CD4-positive, alpha-beta T cell treated with Interleukin-6 at 100 ng/mL for 8 hours (primary cell): Measurements from ENCODE around the gene SHISA5.
A peak's percentile ranks its signal among the peaks of the same experiment; 100 is the strongest.

Experiments
- DNase-seq: peaks from one replicate; pipeline ENCODE4 v3.0.0-alpha.2; 2020; ENCODE audit warnings: mixed read lengths, low spot score

Gene SHISA5

DNA sequence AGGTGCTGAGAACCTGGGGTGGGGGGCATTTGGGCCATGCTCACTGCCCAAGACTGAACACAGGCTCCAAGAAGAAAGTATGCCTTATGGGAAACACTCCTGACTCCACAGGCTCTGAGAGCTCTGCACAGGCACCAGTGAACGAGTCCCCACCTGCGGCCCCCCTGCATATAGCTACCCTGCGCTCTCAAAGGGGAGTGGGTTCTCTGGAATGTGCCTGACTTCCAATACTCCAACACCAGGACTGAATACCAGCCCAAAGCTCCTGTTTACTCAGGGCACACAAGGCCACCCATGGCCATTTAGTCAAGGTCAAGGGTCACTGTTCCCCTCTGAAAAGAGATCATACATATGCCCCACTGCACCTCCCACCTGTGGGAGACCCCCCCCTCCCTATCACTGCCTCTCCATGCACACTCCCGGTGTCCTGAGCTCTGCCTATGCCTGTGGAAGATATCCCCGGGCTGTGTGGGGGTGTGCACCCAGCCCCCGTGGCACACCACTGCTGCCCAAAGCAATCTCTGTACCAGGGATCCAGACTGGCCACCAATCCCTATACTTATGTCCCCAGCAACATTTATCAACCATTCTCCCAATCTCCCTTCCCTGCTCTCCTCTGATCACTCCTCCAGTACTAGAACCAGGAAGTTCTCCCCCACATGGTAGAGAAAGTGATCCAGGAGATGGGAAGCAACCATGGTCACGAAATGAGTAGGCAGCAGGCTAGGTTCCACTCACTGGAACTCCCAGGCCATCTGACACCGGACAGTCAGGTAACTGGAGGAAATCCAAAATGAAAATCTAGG lies 72.5 kb downstream of the SHISA5 start:
- no peak for DNase-seq

DNA sequence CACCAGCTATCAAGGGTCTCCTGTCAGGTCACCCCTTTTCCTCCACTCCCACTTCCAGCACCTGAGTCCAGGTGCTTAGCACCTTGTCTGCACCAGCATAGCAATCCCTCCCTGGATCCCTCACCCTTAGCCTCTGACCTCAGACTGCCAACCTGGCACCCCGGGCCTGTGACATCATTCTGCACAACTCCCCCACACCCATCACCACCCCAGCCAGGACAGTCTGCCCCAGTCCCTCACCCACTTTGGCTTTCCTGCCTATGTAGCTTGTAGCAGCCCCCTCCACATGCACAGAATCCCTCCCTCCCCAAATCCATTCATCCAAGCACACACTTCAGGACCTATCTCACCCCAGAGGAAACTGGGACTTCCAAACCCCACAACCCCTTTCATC lies 73.3 kb downstream of the SHISA5 start:
- DNase-seq, result no peak

DNA sequence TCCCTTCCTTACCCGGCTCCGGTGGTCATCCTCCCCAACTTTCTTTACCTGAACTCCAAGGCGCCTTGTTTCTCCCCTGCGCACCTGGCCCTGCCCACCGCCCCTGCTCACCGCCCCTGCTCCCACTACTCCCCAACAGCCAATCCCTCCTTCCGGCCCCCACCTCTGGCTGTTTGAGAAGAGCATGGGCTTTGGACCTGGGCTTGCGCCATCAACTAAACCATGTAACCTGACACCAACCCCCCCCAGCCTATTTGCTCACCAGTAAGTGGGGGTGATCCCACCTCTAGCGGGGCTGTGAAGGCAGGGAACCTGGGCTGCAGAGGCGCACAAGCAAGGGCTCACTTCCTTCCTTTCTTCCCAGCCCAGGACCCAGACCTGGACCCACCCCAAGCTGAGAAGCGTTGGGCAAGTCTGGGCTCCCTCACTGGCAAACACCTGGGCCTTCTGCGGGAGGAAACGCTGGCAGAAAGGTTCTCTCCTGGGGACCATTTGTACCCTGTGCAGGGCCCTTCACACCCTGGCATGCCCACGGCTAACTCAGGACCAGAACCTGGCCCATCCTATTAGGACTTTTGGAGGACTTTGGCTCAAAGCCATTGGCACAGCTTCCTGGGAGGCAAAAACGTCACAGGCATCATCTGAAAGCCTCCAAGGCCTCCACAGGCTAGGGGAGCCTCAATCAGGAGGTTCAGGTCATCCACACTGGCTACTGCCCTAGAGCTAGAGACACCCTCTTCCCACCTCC lies 73.8 kb downstream of the SHISA5 start, which contains the start of gene PLXNB1:
Gene PLXNB1 (minus strand): TSS at position 127 of the 748 bp plus-strand sequence. CDS start 5,475 bp downstream, outside the sequence.
- DNase-seq, result no peak

DNA sequence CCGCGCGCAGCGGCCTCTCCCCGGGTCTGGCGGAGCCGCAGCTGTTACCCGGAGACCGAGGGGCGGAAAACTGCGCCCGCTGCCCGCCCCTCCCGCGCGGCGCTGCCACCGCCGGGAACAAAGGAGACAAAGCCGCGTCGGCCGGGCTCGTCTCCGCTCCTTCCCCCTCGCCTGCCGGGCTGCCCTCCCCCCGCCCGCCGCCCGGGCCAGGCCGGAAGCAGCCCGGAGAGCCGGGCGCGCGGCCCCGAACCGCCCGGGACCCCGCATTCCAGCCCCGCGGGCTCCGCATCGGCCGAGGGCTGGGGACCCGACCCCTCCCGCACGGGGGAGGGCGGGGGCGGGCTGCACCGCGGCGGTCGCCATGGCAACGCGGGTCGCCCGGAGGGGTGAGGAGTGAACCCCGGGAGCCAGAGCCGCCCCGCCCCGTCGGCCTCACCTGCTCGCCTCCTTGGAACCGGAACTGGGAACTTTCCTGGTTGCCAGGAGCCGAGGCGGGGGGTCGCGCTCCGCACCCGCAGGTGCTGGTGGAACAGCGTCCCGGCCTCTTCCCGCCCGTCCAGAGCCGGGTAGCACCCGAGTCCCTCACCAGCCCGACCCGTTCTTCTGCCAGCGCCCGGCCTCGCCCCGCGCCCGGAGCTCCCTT lies 74.5 kb downstream of the SHISA5 start:
- DNase-seq, result peak; percentile 46

DNA sequence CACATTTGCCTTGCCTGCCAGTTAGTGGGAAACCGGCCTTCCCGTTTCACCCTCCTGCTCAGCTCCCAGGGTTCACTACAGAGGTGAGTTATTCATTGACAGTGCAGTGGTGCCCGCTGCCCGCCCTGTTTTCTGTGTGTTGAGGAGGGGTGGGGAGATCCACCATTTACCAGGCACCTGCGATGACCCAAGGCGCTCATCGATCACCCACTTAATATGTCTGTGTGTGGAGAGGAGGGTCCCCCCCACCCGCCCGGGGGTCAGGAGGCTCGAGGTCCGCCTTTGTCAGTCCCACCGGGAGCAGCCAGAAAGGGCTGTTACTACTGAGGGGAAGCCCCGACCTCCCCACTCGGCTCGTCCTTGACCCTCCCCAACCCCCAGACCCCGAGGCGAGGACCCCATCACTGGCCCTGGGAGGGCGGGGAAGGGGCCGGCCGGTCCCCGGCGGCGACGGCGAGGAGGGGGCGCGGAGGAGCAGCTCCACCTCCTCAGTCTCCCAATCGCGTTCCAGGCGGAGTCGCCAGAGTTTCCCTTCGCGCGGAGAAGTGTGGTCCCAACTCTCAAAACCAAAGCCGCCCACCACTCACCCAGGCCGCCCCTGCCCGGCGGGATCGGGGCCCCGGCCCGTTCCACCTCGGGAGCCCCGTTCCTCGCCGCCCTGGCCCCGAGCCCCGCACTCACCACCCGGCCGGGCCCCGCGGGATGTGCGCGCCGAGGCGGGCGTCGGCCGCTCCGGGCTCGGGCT lies 75.2 kb downstream of the SHISA5 start:
- no peak for DNase-seq

DNA sequence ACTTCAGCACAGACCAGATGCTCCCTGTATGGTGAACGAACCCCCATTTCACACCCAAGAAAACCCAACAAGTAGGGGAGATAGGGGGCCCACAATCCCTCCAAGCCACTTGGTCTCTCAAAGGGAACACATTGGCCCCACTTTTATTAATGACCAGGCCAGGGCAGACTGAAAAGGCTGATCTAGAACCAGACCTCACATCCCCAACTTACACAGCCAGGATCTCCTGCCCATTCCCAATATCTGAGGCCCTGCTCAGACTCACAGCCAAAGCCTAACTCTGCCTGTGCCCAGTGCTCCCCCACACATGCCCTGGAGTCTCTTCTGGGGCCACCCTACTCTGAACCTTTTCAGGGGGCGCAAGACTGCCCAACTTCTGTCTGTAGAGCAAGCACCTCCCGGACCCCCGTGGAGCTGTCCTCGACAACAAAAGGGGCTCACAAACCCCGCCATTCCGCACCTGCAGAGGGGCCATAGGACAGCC lies 75.8 kb downstream of the SHISA5 start:
- DNase-seq, result no peak

DNA sequence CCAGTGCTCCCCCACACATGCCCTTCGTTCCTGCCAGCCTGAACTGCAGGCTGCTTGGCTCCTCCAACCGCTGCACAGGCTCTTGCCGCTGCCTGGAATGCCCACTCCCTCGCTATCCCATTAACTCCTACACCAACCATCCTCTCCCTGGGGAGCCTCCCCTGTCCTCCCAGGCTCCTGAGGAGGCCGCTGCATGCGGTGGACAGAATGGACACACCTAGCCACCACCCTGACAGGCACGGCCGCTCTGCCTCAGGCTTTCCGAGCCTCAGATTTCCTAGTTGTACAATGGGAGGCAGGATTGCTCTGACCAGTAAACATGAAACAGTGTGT lies 76.4 kb downstream of the SHISA5 start:
- DNase-seq, result no peak

DNA sequence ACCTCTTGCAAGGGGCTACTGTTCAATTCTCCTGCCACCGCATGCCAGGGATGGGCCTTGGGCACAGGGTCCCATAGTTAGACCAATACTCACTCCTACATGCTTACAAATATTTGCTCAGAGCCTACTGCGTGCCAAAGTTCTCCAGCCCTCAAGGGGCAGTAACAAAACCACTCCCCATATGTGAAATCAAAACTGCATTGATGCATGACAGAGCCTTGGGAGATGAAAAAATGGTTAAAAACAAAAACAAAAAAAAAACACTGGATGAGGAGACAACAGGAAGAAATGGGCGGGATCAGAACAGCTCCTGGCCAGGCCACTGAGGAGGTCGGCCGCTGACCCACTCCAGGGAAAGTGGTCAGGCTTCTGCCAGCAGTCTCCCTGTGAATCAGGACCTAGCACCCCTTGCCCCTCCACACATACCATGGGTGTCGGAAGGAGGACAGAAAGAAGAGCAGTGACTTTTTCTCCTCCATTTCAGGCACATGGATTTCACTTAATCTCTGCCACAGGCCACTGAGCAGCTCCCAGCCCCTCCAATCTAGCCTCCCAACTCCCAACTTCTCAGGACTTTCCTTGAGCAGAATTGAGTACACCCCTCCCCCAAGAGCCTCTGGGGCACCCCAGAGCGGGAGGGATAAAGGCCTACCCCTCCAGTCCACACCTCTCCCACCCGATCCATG lies 76.9 kb downstream of the SHISA5 start:
- no peak for DNase-seq

DNA sequence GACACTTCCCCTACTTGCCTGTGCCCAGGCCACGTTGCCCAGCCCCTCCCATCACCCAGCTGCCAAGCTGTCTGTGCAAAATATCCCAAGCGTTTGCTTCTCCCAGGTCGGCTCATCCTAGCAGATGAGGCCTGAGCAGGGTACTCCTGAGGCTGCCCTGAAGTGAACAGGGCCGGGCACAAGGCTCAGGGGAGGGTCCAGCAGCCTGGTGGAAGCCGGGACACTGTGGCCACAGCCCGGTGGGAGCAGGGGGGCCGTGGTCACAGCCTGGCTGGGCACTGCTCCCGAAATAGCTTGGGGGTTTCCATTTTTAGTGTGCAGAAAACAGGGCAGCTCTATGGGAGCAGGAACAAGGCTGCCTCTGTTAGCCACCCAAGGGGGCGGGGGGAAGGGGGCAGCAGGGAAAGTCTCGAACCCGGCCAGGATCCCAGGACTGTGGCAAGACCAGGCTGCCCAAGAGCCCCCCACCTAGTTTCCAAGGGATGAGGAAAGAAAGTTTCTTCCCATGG lies 77.5 kb downstream of the SHISA5 start:
- DNase-seq, result no peak

DNA sequence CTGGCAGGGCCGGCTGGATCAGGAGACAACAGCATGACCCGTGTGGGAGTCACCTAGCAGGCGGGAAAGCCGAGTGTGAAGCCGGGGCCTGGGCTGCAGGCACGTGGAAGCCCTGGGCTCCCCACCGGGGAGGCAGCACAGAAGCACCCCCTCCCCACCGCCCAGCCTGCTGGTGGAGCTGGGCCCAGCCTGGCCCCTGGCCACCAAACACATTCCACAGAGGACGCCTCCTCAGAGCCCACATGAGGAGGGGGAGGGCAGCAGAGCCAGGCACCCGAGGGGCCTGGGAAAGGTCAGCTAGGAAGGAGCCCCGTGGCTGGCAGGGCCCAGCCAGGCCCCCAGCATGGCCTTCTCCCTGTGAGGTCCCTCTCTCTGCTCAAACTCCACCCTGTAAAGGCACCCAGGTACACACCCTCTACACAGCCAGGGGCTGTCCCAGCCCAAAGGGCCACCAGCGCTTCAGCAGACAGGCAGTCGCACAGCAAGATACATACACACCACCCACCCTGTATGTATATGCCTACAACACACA lies 78.6 kb downstream of the SHISA5 start:
- DNase-seq, result no peak

DNA sequence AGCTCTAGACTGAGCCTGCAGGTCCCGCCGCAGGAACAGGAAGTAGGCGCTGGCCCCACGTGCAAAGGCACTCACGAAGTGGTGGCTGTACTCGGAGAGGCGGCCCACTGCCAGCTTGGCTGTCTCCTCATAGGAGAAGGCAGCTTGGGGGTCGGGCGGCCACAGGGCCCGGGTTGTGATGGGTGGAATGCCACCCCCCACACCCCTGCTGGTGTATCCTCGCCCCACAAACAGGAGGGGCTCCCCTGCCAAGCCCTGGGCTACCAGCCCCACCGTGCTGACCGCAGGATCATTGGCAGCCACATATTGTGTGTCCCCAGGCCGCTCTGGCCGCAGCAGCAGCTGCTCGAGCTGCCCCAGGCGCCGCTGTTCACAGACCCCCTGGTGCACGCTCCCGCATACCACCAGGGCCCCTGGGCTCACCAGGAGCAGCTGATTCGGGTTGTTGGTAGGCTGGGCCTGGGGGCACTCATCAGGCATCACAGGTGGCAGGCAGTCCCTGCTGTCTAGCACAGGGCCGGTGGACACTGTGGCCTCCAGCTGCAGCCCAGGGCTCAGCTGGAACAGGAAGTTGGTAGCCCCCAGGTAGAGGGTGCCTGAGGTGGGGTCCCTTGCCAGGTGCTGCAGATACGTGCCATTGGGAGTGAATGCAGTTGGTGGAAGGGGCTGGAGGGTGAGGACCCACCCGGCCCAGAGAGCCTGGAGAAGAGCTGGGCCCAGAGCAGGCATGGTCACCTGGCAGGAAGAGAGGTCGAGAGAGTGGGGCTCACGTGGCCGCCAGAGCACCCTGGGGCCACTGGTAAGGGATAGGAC lies 79.9 kb downstream of the SHISA5 start:
- no peak for DNase-seq

DNA sequence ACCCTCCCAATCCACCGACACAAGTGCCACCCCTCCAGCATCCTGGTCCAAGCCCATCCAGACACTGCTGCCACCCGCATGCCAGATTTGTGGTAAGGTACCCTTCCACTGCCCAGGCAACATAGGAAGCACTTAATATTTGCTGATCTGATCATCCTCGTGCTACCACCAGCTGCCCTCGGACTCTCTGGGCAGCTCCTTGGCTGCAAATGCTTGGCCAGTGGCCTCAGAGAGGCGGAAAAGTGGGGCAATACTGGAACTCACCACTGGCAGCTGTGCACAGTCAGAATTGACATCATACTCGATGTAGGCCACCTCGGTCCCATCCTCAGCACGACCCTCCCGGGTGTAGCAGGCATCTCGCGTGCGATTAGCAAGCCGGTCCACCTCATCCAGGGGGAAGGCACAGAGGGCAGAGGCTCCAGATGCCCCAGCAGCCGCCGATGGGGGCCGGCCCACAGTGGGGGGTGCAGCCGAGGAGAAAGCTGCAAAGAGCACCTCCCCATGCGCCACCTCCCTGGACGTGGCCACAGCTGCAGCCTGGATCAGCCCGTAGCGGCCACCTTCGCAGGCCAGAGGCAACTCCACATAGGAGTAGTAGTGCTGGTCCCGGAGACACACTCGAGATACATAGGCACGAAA lies 80.6 kb downstream of the SHISA5 start:
- DNase-seq, result no peak

DNA sequence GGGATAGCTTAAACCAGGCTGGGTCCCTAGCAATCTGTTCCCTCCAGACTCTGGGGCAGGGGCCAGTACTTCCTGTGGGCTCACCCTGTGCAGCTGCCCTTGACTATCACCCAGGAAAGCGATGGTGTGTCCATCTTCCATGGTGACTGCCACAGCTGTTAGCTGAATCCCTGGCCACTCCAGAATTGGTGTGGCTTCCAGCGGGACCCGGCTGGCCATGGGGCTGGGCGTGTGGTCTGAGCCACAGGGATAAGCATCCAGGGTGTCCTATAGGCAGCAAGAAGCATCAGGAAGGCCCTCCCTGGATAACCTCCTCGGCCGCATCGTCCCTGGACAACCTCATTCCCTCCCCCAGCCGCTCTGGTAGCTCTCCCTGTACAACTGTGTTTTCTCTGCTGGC lies 81.3 kb downstream of the SHISA5 start:
- DNase-seq, result no peak

DNA sequence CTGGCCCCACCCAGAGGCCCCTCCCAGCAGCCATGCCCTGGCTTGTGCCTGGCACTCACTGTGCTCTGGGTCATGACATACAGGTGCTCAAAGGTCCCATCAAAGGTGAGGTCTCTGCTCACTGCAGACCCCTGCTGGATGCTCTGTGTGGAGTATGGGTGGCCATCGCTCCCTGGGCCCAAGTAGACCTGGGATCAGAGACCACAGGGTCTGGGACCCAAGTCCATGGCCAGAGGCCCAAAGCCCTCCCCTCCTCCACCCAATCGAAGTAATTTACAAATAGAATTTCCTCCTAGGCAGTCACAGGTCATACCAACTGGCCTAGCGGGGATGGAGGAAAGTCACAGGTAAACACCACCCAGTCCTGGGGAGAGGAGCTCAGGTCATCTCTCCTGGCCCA lies 81.7 kb downstream of the SHISA5 start:
- no peak for DNase-seq

DNA sequence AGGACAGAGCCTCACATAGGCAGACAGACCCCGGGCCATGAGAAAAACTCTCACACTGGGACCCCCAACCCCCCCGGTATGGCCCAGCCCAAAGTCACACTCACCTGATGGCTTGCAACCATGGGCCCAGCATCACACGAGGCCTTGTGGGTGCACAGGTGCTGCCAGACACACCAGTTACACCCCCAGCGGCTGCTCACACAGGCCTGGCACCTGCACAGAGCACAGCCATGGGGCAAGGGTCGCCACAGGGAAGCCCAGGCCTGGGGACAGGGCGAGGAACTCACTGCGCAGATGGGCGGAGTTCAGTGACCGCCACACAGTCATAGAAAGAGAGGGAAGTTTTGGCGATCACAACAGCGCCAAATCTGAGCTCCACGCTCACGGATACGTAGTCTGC lies 83.4 kb downstream of the SHISA5 start:
- no peak for DNase-seq

DNA sequence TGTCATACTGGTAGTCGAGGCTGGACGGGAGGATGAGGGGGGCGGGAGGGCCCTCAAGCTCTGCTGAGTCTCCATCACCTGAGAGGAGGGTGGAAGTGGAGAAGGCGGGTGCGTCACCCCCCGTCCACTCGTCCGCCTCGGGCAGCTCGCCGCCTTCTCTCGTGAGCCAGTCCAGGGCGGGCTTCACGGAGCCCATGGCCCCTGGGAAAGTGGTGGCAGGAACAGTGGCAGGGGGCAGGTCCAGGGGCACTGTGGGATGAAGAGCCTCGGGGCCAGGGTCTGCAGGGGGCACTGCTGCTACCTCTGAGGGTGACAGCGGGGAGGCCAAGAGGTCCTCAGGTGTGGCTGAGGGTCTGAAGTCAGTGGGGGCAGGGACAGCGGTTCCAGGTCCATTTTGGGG lies 84.4 kb downstream of the SHISA5 start:
- DNase-seq, result no peak

DNA sequence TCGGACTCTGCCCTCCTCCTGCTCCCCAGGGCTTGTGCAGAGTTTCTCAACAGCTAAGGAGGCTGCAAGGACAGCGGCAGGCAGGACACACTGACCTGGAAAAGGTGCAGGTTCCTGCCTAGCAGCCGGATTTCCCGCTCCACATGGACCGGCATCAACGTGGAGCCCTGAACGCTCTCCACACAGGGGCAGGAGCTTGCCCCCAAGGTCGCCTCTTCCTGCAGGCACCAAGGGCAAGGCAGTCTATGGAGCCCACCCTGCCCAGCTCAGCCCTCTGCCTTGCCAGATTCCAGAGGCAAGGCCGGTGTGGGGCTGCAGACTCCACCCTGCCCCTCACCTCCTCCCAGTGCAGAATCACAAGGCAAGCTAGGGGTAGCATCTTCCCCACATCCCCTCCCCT lies 84.8 kb downstream of the SHISA5 start:
- DNase-seq, result no peak

DNA sequence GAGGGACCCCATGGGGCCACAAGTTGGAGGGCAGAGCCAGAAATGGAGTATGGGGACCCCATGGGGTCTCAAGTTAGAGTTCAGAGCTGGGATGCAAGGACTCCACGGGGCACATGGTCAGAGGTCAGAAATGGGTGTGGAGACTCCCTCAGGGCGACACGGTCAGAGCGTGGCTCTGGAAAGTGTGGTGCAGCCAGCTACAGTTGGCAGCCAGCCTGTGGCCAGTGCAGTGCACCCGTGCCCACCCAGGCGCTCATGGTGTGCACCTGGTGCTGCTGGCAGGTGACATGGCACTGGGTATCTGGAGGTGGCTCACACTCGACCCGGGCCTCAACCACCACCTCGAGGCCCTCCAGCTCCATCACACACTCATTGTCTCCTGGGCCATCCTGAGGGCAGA lies 85.3 kb downstream of the SHISA5 start:
- no peak for DNase-seq

DNA sequence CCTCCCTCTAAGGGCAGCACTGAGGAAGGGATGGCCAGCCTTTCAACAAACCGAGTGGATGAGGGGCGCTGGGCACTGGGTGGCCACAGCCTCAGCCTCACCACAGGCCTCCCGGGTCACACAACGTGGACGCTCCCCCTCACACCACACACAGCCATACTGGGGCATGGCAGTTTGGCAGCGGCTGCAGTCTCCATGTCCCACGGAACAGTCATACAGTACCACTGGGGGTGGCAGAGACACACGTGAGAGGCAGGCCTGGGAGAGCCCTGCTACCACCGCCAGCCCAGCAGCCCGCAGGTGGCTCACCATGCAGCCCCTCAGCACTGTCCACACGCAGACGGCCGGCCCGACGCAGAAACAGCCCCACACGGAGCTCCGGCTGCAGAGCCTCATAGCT lies 85.8 kb downstream of the SHISA5 start:
- no peak for DNase-seq
